GM12872 (cell line): Measurements from ENCODE around the gene ACCS.

ENCODE experiments used
- CTCF ChIP-seq: IDR thresholded peaks from 3 replicates; pipeline ENCODE4 v1.5.1; 2011; ENCODE audit warnings: low read depth, mild to moderate bottlenecking, low read length, moderate library complexity; ENCODE audit not compliant: insufficient read depth

ACCS gene

GRCh38 chr11:44067266-44067665 is 1.2 kb downstream of the ACCS start:
- no peak for TF ChIP-seq CTCF

DNA sequence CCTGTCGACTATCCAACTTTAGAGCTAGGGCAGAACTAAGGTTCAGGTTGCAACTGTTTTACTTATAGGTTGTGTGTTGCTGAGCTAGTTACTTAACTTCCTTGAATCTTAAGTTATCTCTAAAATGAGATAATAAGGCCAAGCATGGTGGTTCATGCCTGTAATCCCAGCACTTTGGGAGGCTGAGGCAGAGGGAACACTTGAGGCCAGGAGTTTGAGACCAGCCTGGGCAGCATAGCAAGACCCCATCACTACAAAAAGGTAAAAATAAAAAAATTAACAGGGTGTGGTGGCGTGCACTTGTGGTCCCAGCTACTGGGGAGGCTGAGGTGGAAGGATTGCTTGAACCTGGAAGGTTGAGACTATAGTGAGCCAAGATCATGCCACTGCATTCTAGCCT is 2.1 kb downstream of the ACCS start:
- TF ChIP-seq CTCF, result no peak

GRCh38 chr11:44071157-44071556 is 5.1 kb downstream of the ACCS start:
- TF ChIP-seq CTCF, result no peak

DNA sequence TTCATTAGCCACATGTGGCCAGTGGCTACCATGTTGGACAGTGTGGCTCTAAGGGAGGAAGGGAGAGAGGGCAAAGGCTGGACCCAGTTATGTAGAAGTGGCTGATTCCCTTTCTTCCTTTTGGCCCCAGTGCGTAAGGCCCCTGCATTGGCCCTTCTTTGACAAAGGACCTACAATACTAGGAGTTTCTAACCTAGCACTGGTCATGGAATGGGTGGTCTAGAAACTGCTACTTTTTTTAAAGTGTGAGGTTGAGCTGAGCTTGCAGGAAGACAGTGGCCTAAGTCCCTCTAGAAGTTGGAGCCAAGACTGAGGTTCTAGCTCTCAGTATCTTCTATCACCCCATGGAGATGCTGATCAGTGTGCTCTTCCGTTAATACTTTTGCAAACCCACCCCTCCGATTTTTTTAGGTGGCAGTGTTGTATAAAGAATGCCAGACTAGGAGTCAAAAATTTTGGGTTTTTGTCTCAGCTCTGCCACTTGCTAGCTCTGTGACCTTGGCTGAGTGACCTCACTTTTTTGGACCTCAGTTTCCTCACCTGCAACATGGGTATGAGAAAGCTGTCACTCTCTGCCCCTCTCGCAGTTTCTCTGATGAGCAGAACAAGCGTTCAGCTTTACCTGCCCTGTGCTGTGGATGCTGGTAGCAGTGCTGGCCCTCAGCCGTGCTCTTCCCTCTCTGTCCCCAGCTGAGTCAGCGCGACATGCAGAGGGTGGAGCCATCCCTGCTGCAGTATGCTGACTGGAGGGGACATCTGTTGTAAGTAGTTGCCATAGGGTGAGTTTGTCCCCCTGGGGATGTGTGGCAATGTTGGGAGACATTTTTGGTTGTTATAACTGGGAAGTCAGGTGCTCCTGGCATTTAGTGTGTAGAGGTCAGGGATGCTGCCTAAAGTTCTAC is 6.9 kb downstream of the ACCS start:
- no peak for TF ChIP-seq CTCF

- TF ChIP-seq CTCF, result no peak
These were observed 12.7 kb downstream of the ACCS start for GRCh38 chr11:44078794-44079193.

DNA sequence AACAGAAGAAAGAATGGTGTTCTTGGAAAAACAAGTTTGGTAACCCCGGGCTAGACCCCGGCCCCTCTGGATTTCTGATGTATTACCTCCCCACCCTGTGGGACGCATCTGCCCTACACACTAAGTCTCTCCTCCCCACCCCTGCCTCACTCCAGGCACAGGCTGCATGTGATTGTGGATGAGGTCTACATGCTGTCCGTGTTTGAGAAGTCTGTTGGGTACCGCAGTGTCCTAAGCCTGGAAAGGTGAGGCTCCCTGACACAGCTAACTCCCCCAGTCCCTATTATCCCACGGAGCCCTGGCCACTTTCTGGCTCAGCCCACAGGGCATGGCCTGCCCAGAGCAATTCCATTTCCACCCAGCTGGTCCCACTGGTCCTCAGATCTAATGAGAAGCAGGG is 13.3 kb downstream of the ACCS start:
- TF ChIP-seq CTCF, result no peak

DNA sequence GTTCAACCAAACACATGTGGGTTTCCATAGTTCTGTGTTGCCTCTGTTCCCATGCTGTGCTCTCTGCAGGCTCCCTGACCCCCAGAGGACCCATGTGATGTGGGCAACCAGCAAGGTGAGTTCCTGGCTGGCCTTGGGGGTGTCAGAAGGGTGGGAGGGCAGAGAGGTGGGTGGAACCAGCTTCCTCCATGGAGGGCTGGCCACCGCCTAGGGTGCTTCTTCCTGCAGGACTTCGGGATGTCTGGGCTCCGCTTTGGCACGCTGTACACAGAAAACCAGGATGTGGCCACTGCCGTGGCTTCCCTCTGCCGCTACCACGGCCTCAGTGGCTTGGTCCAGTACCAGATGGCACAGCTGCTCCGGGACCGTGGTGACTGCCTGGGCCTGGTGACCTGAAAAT is 14.9 kb downstream of the ACCS start:
- TF ChIP-seq CTCF, result no peak
